ENCODE data around the gene MERTK.

DNA sequence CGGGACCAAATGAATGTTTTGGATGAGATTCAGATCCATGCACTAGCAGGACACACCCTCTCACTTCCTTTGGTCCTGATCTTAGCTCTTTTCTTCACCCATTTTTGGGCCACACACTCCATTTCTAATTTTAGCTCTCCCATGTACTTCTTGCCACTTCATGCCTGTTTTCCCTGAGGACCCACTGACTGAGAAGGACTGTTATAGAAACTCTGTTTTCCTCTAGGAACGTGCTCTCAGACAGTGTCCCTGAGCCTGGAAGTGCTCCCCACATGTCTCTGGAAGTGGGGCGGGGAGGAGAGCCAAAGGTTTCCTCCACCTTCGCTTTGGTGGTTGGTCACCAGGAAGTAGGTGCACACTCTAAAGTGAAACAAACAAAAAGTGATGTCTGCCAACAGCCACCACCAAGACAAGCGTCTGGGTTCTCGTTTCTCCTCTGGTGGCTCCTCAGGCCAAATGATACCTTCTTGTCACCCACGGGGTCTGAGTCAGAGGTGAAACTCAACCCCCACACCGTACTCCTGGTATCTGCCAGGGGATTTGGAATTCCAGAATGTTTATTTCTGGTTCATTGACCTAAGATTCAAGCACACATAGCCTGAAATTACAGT, 74.7 kb downstream of the MERTK start:
- no peak for TF ChIP-seq CTCF (IDR thresholded peaks at IDR 0.05)
- TF ChIP-seq EZH2 (IDR thresholded peaks at IDR 0.05; ENCODE audit: borderline replicate concordance, insufficient read depth, low read depth, low read length, poor library complexity, severe bottlenecking), result no peak
